Uterus (tissue), 4 donors: ENCODE measurements around the gene PACRG. TPM values are rescaled to one million over a fixed set of nuclear protein-coding genes. Genes with fewer than 3 reads are reported as not detected.

Source experiments
- DNase-seq, 2 donors: peaks; one replicate each; pipeline ENCODE4 v3.0.0-alpha.2; 2019 to 2020
- H3K27ac ChIP-seq, 2 donors: fragments of 200-600 bp; sonication (generic); 1 replicate in 1 of 2; 2 replicates in 1 of 2; pipeline ENCODE4 v1.5.1; 2016 to 2018
- H3K27me3 ChIP-seq, 2 donors: fragments of 200-600 bp; sonication (generic); one replicate each; pipeline ENCODE4 v1.5.1; 2018 to 2019; ENCODE audit warnings: control low read depth in 1 of 2
- H3K36me3 ChIP-seq, 2 donors: fragments of 200-600 bp; sonication (generic); one replicate each; pipeline ENCODE4 v1.5.1; 2019; ENCODE audit warnings: control low read depth in 1 of 2
- H3K4me1 ChIP-seq, 2 donors: fragments of 200-600 bp; sonication (generic); one replicate each; pipeline ENCODE4 v1.5.1; 2018 to 2019; ENCODE audit warnings: control low read depth in 1 of 2
- H3K4me3 ChIP-seq, 2 donors: fragments of 200-600 bp; sonication (generic); 1 replicate in 1 of 2; 2 replicates in 1 of 2; pipeline ENCODE4 v1.5.1; 2018 to 2019; ENCODE audit warnings: mild to moderate bottlenecking in 1 of 2
- H3K9me3 ChIP-seq, 2 donors: fragments of 200-600 bp; sonication (generic); one replicate each; pipeline ENCODE4 v1.5.1; 2019; ENCODE audit warnings: control low read depth in 1 of 2
- CTCF ChIP-seq, 4 experiments: fragments of 200-600 bp in 2 of 4; fragments of 450-650 bp in 2 of 4; sonication (generic) in 2 of 4; IDR thresholded peaks; one replicate each; pipeline ENCODE4 v1.5.1; 2016 to 2019; ENCODE audit warnings: antibody characterized with exemption in 4 of 4, mild to moderate bottlenecking in 2 of 4, moderate library complexity in 1 of 4
- POLR2A ChIP-seq, 2 donors: fragments of 450-650 bp; IDR thresholded peaks; one replicate each; pipeline ENCODE4 v1.6.1; 2016; ENCODE audit warnings: antibody characterized with exemption in 2 of 2, mild to moderate bottlenecking in 1 of 2, moderate library complexity in 1 of 2
- intact Hi-C: fragments of 100-400 bp; cut with DNase I; formaldehyde crosslinking; loops from one replicate; pipeline ENCODE4 v1.15.1; 2023; ENCODE audit warnings: low total_unique reads
- total RNA-seq, 4 donors: library from RNA; depleted of rRNA in 3 of 4; stranded (reverse); fragments of >200 nt in 3 of 4; gene quantifications; one replicate each; pipeline versions ENCODE4 v1.1.0 to v1.2.4, GENCODE V29; 2014 to 2023
- donor health status: DM: yes; HTN: yes; CAD: no.

The PACRG gene
- total RNA-seq, 4 donors from 2014 or later: 4.6 to 12.3 (median 7.5) TPM

GRCh38 chr6:162728706-162729105 is 932 bp downstream of the PACRG start:
- H3K27me3 ChIP-seq: no peaks in the 10 kb centered on the region
- no peaks in the 10 kb centered on the region for H3K9me3 ChIP-seq
- no peaks in the 10 kb centered on the region for H3K36me3 ChIP-seq
- no peak overlapping the region for H3K4me3 ChIP-seq
- no peak for TF ChIP-seq POLR2A (IDR thresholded peaks at IDR 0.05)
- no peak for TF ChIP-seq CTCF (IDR thresholded peaks at IDR 0.05)
- intact Hi-C loops: no loop called here
- peak overlapping the region; percentile 77 to 92 for H3K27ac ChIP-seq
- no peaks in the 10 kb centered on the region for H3K4me1 ChIP-seq
- no peak for DNase-seq

- Histone ChIP-seq H3K4me3 (no peak overlapping the region), H3K36me3 (no peaks in the 10 kb centered on the region), H3K27me3 (no peaks in the 10 kb centered on the region), H3K27ac (no peak overlapping the region), H3K4me1 (no peaks in the 10 kb centered on the region), H3K9me3 (no peaks in the 10 kb centered on the region)
- no peak for DNase-seq
- TF ChIP-seq POLR2A (IDR thresholded peaks at IDR 0.05) (no peak), CTCF (IDR thresholded peaks at IDR 0.05) (no peak)
- intact Hi-C loops: no loop called here
Measured at GRCh38 chr6:162730502-162730901, 2.7 kb downstream of the PACRG start.

- intact Hi-C loops: no loop called here
Measured at GRCh38 chr6:162733489-162733888, 5.7 kb downstream of the PACRG start.

GRCh38 chr6:162736961-162737360 is 9.2 kb downstream of the PACRG start:
- intact Hi-C loops: no loop called here
- no peak overlapping the region for H3K4me3 ChIP-seq
- peak in 1 of 4 experiments; percentile 8 for TF ChIP-seq CTCF (IDR thresholded peaks at IDR 0.05)
- no peak for TF ChIP-seq POLR2A (IDR thresholded peaks at IDR 0.05)
- DNase-seq: no peak
- H3K4me1 ChIP-seq: no peaks in the 10 kb centered on the region
- no peaks in the 10 kb centered on the region for H3K27me3 ChIP-seq
- H3K36me3 ChIP-seq: no peaks in the 10 kb centered on the region
- no peaks in the 10 kb centered on the region for H3K9me3 ChIP-seq
- no peak overlapping the region for H3K27ac ChIP-seq

More at GRCh38 chr6:162733489-162733888, 5.7 kb downstream of the PACRG start:
- Histone ChIP-seq H3K27me3 (no peaks in the 10 kb centered on the region), H3K4me1 (no peaks in the 10 kb centered on the region), H3K4me3 (no peak overlapping the region), H3K36me3 (no peaks in the 10 kb centered on the region), H3K27ac (no peak overlapping the region), H3K9me3 (no peaks in the 10 kb centered on the region)
- DNase-seq: no peak
- no peak for TF ChIP-seq CTCF (IDR thresholded peaks at IDR 0.05)
- no peak for TF ChIP-seq POLR2A (IDR thresholded peaks at IDR 0.05)

GRCh38 chr6:162750776-162751175 is 23.0 kb downstream of the PACRG start:
- TF ChIP-seq POLR2A (IDR thresholded peaks at IDR 0.05): no peak
- no peak for TF ChIP-seq CTCF (IDR thresholded peaks at IDR 0.05)
- no peaks in the 10 kb centered on the region for H3K4me1 ChIP-seq

More at GRCh38 chr6:162750776-162751175, 23.0 kb downstream of the PACRG start:
- DNase-seq: no peak
- no peaks in the 10 kb centered on the region for H3K36me3 ChIP-seq
- H3K9me3 ChIP-seq: no peaks in the 10 kb centered on the region
- no peak overlapping the region for H3K27ac ChIP-seq
- H3K27me3 ChIP-seq: no peaks in the 10 kb centered on the region
- intact Hi-C loops: no loop called here
- no peak overlapping the region for H3K4me3 ChIP-seq
